Measurements from ENCODE around the gene HOXB6.

The HOXB6 gene

DNA sequence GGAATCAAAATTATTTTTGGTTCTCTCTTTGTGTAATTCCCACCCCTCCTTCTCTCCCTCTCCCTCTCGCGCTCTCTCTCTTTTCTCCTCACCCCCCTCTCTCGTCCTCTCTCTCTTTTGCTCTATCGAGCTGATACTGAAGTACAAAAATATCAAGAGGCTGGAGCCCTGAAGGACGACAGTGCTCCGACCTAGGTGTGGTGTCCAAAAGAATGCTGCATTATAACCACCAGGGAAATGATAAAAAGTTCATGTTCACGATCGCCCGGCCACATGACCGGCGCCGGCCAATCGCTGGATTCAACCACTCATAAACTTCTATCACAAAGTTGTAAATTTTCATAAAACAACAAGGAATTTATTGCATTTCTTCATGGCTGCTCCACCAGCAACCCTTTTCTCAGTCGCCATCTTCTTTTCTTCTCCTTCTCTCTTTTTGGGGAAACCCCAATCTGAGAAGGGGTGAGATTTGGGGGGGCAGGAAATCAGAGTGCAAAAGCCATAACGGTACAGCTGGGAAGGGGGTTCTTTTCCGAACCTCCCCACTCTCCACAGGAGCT, at the start of gene HOXB6:
Gene HOXB6 (minus strand): TSS at position 217 of the 560 bp plus-strand sequence. CDS start 6,836 bp downstream, outside the sequence.
- Histone ChIP-seq H3K4me1 (ENCODE audit: insufficient read depth, low read length) (no peaks in the 10 kb centered on the region), H2AFZ (ENCODE audit: low read depth, low read length) (no peak within 1 kb of the TSS), H3K36me3 (ENCODE audit: insufficient read depth, low read length) (no peaks in the 10 kb centered on the region), H3K4me3 (ENCODE audit: low read length) (no peak within 1 kb of the TSS), H3K27me3 (ENCODE audit: insufficient read depth, low read length) (peaks cover 95% of the 10 kb centered on the region), H3K9me3 (ENCODE audit: low read length) (peaks cover 2% of the 10 kb centered on the region)

DNA sequence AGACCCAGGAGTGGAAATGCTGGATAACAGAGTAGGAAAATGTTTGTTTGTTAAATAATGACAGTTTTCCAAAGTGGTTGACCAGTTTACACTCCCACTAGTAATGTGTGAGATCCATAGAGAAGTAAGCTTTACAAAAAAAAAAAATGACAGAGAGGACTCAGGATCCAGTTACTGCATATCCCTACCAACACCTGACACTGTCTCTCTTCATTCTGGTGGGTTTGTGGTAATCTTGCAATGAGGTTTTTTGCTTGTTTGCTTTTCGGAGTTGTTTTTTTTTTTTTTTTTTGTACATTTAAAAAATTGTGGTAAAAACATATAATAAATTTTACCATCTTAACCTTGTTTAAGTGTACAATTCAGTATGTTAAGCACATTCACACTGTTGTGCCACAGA, 45.0 kb upstream of the HOXB6 start:
- H2AFZ ChIP-seq (ENCODE audit: low read depth, low read length): no peak overlapping the region
- H3K36me3 ChIP-seq (ENCODE audit: insufficient read depth, low read length): no peaks in the 10 kb centered on the region
- H3K9me3 ChIP-seq (ENCODE audit: low read length): no peaks in the 10 kb centered on the region
- peaks cover 44% of the 10 kb centered on the region for H3K27me3 ChIP-seq (ENCODE audit: insufficient read depth, low read length)
- H3K4me1 ChIP-seq (ENCODE audit: insufficient read depth, low read length): no peaks in the 10 kb centered on the region
- no peak overlapping the region for H3K4me3 ChIP-seq (ENCODE audit: low read length)

DNA sequence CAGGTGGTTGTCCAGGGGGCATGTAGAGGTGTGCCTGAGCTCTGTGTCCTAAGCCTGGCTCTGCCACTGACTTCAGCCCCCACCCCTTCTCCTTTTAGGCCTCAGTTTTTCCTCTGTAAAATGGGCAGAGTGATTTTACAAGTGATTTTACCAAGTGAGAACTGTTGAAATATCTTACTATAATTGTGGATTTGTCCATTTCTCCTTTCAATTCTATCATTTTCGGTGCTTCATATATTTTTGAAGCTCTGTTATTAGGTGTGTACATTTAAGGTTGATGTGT, 43.1 kb upstream of the HOXB6 start:
- Histone ChIP-seq H3K4me1 (ENCODE audit: insufficient read depth, low read length) (no peaks in the 10 kb centered on the region), H3K27me3 (ENCODE audit: insufficient read depth, low read length) (peaks cover 63% of the 10 kb centered on the region), H3K36me3 (ENCODE audit: insufficient read depth, low read length) (no peaks in the 10 kb centered on the region), H2AFZ (ENCODE audit: low read depth, low read length) (no peak overlapping the region), H3K9me3 (ENCODE audit: low read length) (no peaks in the 10 kb centered on the region), H3K4me3 (ENCODE audit: low read length) (no peak overlapping the region)

DNA sequence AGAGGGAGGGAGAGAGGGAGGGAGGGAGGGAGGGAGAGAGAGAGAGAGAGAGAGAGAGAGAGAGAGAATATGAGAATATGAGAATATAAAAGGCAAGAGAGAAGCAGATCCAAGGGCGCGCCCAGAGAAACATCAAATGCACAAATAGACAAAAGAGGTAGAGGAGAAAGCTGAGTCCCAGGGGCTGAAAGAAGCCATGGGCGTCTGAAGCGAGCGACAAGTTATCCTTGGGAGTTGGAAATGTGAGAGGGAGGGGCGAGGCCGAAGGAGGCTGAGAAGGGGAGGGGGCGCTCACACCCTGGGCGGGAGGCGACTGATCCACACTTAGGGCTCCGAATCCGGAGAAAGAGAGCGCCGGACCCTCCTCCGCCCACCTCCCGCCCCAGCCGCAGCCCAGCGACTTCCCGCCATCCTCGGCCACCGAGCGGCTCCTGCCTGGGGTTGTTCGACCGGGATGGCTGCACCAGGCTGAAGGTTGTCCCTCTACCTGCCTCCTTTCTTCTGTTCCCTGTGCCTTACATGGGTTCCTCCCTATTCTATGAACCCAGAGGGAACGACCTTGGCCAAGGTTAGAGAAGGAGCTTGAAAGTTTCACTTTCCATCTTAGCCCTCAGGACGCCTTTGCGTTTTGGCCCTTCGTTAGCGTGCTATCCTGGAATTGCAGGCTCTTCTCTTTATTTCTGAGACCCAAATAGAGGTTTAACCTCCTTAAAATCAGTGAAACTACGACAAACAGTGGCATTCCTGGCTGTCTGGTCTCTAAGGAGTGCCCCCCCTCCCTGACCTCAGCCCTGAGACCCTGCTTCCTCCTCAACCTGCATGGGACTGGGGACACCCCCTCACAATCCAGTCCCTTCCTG, 42.5 kb upstream of the HOXB6 start:
- Histone ChIP-seq H2AFZ (ENCODE audit: low read depth, low read length) (no peak overlapping the region), H3K4me1 (ENCODE audit: insufficient read depth, low read length) (no peaks in the 10 kb centered on the region), H3K36me3 (ENCODE audit: insufficient read depth, low read length) (no peaks in the 10 kb centered on the region), H3K4me3 (ENCODE audit: low read length) (no peak overlapping the region), H3K27me3 (ENCODE audit: insufficient read depth, low read length) (peaks cover 69% of the 10 kb centered on the region), H3K9me3 (ENCODE audit: low read length) (no peaks in the 10 kb centered on the region)

DNA sequence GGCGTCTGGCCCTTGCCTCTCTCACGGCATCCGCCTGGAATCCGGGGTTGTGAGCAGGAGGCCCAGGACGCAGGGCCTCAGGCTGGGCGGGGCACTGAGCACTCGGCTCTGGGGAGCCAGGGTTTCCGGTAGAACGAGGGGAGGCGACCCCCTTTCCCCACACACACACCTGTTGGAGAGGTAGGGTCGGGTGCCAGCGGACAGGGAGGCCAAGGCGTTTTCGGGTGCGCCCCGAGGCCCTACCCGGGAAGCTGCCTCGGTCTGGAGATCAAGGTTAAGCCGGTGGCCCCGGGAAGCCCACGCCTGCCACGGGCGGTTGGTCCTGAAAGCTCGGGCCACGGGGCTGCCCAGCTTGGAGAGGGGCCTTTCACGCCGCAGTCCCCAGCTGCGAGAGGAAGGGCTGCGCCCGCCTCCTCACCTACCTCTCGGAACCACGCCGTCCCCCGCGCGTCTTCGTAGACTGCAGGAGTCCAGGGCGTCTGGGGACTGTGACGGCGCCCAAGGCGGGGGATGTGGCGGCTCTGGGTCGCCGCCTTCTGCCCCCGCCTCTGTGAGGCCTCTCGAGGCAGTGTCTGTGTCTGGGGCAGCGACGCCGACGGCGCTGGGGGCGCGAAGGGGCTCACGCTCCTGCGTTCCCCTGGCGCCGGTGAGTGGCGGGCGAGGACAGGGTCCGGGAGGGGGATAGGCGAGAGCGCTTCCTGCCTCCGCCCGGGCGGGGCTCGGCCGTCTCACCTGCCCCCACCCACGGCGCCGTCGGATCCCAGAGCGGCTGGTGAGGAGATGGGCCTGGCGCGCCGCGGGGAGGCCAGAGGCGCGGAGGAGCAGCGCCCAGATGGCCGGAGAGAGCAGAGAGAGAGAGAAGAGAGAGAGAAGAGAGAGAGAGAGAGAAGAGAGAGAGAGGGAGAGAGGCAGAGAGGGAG, 41.7 kb upstream of the HOXB6 start:
- Histone ChIP-seq H3K4me1 (ENCODE audit: insufficient read depth, low read length) (no peaks in the 10 kb centered on the region), H3K36me3 (ENCODE audit: insufficient read depth, low read length) (no peaks in the 10 kb centered on the region), H2AFZ (ENCODE audit: low read depth, low read length) (no peak overlapping the region), H3K9me3 (ENCODE audit: low read length) (no peaks in the 10 kb centered on the region), H3K27me3 (ENCODE audit: insufficient read depth, low read length) (peaks cover 77% of the 10 kb centered on the region), H3K4me3 (ENCODE audit: low read length) (no peak overlapping the region)

DNA sequence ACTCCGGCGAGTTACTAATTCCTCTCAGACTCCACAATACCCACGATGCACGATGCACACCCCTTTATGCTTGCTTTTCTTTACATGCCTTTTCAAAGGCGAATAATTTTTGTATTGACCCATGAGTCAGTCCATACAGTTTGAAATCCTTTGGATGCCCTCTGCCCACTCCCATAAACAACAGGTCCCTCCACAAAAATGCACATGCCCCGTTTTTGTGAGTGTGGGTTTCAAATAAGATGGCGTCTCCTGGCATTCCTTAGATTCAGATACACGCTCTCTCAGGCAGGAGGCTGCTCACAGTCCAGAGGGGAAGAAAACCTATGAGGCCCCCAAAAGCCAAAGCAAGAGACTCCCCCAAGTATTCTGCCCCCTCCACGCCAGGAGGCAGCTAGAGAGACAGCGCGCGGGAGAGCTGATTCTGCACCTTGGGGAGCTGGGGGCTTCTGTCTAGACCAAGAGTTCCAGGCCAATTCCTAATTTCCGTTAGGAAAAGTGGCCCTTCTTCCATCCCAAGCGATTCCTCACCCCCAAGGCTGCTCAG, 40.9 kb upstream of the HOXB6 start:
- no peak overlapping the region for H2AFZ ChIP-seq (ENCODE audit: low read depth, low read length)
- H3K4me3 ChIP-seq (ENCODE audit: low read length): no peak overlapping the region
- H3K36me3 ChIP-seq (ENCODE audit: insufficient read depth, low read length): no peaks in the 10 kb centered on the region
- peaks cover 85% of the 10 kb centered on the region for H3K27me3 ChIP-seq (ENCODE audit: insufficient read depth, low read length)
- no peaks in the 10 kb centered on the region for H3K4me1 ChIP-seq (ENCODE audit: insufficient read depth, low read length)
- H3K9me3 ChIP-seq (ENCODE audit: low read length): no peaks in the 10 kb centered on the region

DNA sequence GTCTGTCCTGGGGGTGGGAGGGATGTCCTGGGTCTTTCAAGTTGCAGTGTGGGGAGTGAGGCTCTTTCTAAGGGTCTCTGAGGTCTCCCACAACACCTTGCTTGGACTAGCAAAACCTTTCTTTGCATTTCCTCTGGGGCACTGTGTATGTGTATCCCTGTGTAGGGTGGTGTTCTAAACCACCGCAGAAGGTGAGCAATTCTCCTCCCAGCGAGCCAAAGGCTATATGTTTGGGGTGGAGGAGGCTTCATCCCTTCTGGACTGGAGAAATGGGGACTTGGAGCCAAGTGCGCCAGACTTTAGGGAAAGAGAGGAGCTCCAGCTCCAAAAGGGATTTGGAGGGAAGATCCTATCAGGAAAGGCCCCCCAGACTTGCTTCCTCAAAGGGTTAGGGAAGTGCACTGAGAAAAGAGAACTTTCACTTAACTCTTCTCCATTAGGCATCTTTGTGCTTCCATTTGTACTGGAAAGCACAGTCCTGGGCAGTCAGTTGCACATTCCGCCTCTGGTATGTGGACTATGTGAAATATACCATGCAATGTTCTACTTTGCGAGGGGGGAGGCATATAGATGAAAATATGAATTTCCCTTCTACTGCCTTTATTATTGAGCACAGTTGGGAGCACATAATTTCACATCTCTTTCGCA, 40.2 kb upstream of the HOXB6 start:
- Histone ChIP-seq H3K9me3 (ENCODE audit: low read length) (no peaks in the 10 kb centered on the region), H3K36me3 (ENCODE audit: insufficient read depth, low read length) (no peaks in the 10 kb centered on the region), H3K4me3 (ENCODE audit: low read length) (no peak overlapping the region), H2AFZ (ENCODE audit: low read depth, low read length) (no peak overlapping the region), H3K27me3 (ENCODE audit: insufficient read depth, low read length) (peaks cover 89% of the 10 kb centered on the region), H3K4me1 (ENCODE audit: insufficient read depth, low read length) (no peaks in the 10 kb centered on the region)

DNA sequence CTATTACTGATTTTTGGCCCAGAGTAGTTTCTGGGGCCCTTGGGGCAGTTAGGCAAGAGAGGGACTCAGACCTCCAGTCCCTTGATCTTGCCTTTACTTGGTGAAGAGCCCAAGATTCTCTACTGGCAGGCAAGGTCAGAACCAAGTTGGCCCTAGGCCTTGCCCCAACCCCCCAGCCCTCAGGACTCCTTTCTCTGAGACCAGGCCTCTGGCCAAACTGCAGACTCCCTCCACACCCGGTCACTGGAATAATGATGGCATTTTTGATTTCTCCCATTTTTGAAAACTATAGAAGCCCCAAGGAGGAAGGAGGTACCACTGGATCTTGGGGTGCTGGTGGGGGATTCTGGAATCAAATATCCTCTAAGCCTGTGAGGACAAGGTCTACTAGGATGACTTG, 39.4 kb upstream of the HOXB6 start:
- no peak overlapping the region for H3K4me3 ChIP-seq (ENCODE audit: low read length)

DNA sequence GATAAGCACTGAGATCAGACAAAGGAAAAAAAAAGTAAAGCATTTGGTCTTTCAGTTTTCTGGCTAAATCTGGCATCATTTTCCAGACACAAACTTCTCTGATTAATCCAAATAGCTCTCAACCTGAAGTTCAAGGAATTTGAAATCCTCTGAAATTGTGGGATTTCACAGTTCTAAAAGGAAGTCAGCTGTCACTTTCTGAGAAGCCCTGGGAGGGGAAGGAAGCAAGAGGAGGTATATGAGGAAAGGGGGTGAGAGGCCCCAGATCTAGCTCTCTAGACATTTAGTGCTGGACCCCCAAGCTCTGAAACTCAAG, 38.9 kb upstream of the HOXB6 start:
- Histone ChIP-seq H3K4me1 (ENCODE audit: insufficient read depth, low read length) (no peaks in the 10 kb centered on the region), H3K36me3 (ENCODE audit: insufficient read depth, low read length) (no peaks in the 10 kb centered on the region), H3K4me3 (ENCODE audit: low read length) (no peak overlapping the region), H2AFZ (ENCODE audit: low read depth, low read length) (no peak overlapping the region), H3K9me3 (ENCODE audit: low read length) (no peaks in the 10 kb centered on the region), H3K27me3 (ENCODE audit: insufficient read depth, low read length) (peaks cover 97% of the 10 kb centered on the region)

More for the DNA sequence above, 39.4 kb upstream of the HOXB6 start:
- H3K9me3 ChIP-seq (ENCODE audit: low read length): no peaks in the 10 kb centered on the region
- no peaks in the 10 kb centered on the region for H3K36me3 ChIP-seq (ENCODE audit: insufficient read depth, low read length)
- no peaks in the 10 kb centered on the region for H3K4me1 ChIP-seq (ENCODE audit: insufficient read depth, low read length)
- peaks cover 92% of the 10 kb centered on the region for H3K27me3 ChIP-seq (ENCODE audit: insufficient read depth, low read length)
- H2AFZ ChIP-seq (ENCODE audit: low read depth, low read length): no peak overlapping the region

DNA sequence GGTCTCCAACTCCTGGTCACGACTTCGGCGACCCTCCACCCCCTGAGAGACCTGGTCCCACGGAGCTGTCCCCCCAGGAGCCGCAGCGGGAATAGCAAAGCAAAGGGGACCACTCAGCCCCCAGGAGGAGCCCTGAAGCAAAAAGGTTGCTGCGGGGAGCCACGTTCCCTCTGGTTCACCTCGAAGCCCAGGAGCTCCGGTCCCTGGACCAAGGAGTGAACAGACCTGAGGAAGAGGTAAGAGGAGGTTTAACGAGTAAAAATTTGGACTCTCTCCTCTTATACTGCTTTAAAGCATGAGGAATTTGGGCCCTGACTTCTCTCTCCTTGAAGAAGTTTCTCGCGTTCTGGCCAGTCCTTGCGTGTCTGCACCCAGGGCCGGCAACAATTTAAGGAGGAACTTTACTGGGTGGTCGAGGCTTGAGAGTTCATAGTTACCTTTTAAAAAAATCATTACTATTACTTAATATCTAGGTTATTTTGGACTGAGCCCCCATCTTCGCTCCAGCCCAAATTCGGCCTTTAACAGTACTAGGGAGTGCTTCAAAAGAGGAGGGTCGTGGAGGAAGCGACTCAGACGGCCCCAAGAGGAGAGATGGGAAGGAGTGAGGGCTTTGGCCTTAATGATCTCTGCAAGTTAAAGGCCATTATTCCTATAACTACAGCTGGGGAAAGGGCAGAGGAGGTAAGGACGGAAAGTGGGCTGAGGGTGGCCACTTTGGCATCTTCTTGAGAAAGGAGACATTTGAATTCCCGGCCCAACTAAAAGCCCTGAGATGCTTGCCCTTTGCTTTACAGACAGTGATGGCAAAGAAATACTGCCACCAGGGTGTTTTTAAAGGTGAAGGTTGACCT, 38.3 kb upstream of the HOXB6 start:
- Histone ChIP-seq H3K36me3 (ENCODE audit: insufficient read depth, low read length) (no peaks in the 10 kb centered on the region), H3K27me3 (ENCODE audit: insufficient read depth, low read length) (peaks cover 99% of the 10 kb centered on the region), H3K4me1 (ENCODE audit: insufficient read depth, low read length) (no peaks in the 10 kb centered on the region), H2AFZ (ENCODE audit: low read depth, low read length) (no peak overlapping the region), H3K9me3 (ENCODE audit: low read length) (no peaks in the 10 kb centered on the region), H3K4me3 (ENCODE audit: low read length) (no peak overlapping the region)

DNA sequence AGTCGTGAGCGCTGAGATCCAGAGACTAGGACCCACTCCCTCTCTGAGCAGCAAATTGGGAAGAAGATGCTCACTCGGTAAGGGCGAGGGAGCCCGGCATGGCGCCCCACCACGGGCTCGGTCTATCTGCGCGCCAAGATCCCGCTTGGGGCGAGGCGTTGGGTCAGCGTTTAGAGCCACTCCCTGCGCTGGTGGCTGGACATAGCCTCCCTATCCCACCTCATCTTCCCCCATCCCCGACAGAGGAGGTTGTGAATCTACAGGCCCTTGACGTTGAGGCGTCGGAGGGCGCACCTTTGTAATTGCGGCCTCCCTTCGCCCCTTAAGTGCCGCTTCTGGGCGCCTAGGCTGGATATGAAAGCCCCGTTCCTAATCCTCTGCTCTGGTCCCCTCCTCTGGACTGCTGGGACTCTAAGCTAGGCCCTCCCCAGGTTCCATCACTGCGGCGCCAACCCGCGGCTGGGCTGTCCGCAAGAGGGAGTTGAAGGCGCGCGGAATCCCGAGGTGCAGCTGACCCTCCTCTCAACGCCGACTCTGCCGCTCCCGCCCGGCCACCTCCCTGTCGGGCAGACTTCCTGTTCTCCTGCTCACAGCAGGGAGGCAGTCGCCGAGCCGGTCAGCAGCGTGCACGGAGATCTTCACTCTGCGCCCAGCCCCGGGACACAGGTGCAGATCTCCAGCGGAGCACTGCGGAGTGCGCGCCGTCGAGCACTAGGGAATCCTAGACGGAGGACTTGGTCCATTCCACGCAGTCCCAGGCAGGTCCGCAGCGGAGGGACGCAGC, 37.5 kb upstream of the HOXB6 start:
- Histone ChIP-seq H3K4me3 (ENCODE audit: low read length) (no peak overlapping the region), H3K36me3 (ENCODE audit: insufficient read depth, low read length) (no peaks in the 10 kb centered on the region), H3K4me1 (ENCODE audit: insufficient read depth, low read length) (no peaks in the 10 kb centered on the region), H3K9me3 (ENCODE audit: low read length) (no peaks in the 10 kb centered on the region), H3K27me3 (ENCODE audit: insufficient read depth, low read length) (peaks cover 99% of the 10 kb centered on the region), H2AFZ (ENCODE audit: low read depth, low read length) (no peak overlapping the region)
